ENCODE results near the gene TRPV2.

Gene TRPV2, protein sequence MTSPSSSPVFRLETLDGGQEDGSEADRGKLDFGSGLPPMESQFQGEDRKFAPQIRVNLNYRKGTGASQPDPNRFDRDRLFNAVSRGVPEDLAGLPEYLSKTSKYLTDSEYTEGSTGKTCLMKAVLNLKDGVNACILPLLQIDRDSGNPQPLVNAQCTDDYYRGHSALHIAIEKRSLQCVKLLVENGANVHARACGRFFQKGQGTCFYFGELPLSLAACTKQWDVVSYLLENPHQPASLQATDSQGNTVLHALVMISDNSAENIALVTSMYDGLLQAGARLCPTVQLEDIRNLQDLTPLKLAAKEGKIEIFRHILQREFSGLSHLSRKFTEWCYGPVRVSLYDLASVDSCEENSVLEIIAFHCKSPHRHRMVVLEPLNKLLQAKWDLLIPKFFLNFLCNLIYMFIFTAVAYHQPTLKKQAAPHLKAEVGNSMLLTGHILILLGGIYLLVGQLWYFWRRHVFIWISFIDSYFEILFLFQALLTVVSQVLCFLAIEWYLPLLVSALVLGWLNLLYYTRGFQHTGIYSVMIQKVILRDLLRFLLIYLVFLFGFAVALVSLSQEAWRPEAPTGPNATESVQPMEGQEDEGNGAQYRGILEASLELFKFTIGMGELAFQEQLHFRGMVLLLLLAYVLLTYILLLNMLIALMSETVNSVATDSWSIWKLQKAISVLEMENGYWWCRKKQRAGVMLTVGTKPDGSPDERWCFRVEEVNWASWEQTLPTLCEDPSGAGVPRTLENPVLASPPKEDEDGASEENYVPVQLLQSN

DNA sequence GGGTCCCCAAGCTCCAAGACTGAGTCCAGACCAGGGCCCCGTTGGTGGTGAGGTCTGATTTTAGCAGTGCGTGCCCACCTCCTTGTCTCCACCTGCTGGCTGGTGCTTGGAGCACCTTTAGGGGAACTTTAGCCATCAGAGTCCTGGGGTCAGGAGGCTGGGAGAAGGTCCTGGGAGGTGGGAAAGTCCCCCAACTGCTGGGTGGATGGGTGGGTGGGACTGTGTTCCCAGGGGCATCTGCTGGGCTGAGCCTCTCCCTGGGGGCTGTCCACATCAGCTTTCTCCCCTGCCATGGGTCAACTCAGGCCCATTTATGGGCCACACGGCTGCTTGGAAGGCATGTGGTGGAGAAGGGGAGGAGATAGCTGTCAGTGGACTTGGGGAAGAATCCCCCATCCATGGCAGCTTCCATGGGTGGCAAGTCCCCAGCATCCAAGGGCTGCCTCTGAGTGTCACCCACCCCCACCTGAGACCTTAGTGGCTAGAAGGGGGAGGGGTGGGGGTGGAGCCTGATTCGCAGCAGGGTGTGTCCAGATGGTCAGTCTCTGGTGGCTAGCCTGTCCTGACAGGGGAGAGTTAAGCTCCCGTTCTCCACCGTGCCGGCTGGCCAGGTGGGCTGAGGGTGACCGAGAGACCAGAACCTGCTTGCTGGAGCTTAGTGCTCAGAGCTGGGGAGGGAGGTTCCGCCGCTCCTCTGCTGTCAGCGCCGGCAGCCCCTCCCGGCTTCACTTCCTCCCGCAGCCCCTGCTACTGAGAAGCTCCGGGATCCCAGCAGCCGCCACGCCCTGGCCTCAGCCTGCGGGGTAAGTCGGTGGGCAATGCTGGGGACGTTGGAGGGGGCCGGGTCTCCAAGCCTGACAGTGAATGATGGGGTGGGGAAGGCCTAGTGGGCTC is at the start of gene TRPV2:
TSS of gene TRPV2 (plus strand) at position 541 of the 894 bp plus-strand sequence. CDS start 2,098 bp downstream, outside the sequence.
- H3K4me3 ChIP-seq (ENCODE audit: low read length), result no peak within 1 kb of the TSS
- no peaks in the 10 kb centered on the region for H3K27me3 ChIP-seq (ENCODE audit: insufficient read depth, low read length)

DNA sequence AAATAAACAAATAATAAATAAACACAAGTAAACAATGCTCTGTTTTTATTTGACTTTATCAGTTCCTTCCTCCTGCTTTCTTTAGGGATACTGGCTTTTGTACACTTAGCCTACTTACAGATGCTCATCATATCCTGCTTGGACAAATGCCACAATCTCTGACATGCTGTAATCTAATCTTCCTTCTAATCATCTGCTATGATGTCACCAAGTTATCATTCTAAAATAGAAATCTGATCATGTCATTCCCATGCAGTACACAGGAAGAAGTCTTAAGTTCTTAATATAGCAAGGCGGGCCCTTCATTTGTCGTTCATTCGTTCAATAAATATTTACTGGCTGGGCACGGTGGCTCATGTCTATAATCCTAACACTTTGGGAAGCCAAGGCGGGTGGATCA is 43.6 kb upstream of the TRPV2 start:
- Histone ChIP-seq H3K36me3 (ENCODE audit: insufficient read depth, low read length) (no peaks in the 10 kb centered on the region), H3K27me3 (ENCODE audit: insufficient read depth, low read length) (no peaks in the 10 kb centered on the region), H3K9me3 (ENCODE audit: low read length) (no peaks in the 10 kb centered on the region), H3K4me1 (ENCODE audit: insufficient read depth, low read length) (no peaks in the 10 kb centered on the region), H2AFZ (ENCODE audit: low read depth, low read length) (no peak overlapping the region), H3K4me3 (ENCODE audit: low read length) (no peak overlapping the region)

More for the DNA sequence above, at the start of gene TRPV2:
- Histone ChIP-seq H3K9me3 (ENCODE audit: low read length) (no peaks in the 10 kb centered on the region), H2AFZ (ENCODE audit: low read depth, low read length) (no peak within 1 kb of the TSS), H3K36me3 (ENCODE audit: insufficient read depth, low read length) (no peaks in the 10 kb centered on the region), H3K4me1 (ENCODE audit: insufficient read depth, low read length) (no peaks in the 10 kb centered on the region)

DNA sequence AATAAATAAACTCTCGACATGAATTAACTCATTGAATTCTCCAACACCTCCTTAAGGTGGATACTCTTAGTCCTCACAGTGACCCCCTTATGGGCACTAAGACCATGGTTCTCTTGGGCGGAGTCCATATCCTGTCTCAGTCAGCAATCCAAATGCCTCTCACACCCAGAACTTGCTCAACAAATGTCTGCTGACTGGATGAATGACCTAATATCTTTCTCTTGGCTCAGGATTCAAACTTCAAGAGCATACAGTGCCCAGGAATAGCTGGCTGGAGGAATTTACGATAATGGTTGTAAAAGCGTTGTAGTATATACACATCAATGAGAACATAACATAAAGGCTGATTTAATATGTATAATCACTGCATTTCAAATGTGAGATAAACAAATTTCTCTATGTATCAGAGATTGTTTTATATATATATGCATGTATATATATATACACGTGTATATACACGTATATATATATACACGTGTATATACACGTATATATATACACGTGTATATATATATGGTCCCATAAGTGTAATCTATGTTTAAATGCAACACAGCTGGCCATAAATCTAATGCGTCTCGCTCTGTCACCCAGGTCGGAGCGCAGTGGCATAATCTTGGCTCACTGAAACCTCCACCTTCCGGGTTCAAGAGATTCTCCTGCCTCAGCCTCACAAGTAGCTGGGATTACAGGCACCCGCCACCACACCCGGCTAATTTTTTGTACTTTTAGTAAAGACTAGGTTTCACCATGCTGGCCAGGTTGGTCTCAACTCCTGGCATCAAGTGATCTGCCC is 41.0 kb upstream of the TRPV2 start:
- Histone ChIP-seq H3K27me3 (ENCODE audit: insufficient read depth, low read length) (no peaks in the 10 kb centered on the region), H3K4me1 (ENCODE audit: insufficient read depth, low read length) (no peaks in the 10 kb centered on the region), H3K4me3 (ENCODE audit: low read length) (no peak overlapping the region), H3K9me3 (ENCODE audit: low read length) (no peaks in the 10 kb centered on the region), H3K36me3 (ENCODE audit: insufficient read depth, low read length) (no peaks in the 10 kb centered on the region), H2AFZ (ENCODE audit: low read depth, low read length) (no peak overlapping the region)

DNA sequence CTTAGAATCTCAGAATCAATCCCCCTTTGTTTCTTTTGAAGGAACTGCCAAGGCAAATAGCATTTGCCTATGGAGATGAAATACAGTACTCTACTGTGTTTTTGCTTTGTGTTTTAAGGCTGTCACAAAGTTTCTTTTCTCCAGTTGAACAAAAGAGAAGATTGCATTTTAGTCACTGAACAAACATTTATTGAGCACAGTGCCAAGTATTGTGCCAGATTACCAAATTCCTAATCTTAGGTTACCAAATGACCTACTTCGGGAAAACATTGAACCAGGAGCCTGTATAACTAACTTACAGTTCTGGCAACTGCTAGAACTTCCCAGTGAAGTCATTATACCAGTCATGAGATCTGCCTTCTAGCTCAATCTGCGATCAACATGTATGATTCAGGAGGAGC is 37.4 kb upstream of the TRPV2 start:
- no peak overlapping the region for H2AFZ ChIP-seq (ENCODE audit: low read depth, low read length)
- peaks cover 4% of the 10 kb centered on the region for H3K4me1 ChIP-seq (ENCODE audit: insufficient read depth, low read length)
- no peak overlapping the region for H3K4me3 ChIP-seq (ENCODE audit: low read length)
- peaks cover 14% of the 10 kb centered on the region for H3K36me3 ChIP-seq (ENCODE audit: insufficient read depth, low read length)
- no peaks in the 10 kb centered on the region for H3K27me3 ChIP-seq (ENCODE audit: insufficient read depth, low read length)
- peaks cover 9% of the 10 kb centered on the region for H3K9me3 ChIP-seq (ENCODE audit: low read length)

DNA sequence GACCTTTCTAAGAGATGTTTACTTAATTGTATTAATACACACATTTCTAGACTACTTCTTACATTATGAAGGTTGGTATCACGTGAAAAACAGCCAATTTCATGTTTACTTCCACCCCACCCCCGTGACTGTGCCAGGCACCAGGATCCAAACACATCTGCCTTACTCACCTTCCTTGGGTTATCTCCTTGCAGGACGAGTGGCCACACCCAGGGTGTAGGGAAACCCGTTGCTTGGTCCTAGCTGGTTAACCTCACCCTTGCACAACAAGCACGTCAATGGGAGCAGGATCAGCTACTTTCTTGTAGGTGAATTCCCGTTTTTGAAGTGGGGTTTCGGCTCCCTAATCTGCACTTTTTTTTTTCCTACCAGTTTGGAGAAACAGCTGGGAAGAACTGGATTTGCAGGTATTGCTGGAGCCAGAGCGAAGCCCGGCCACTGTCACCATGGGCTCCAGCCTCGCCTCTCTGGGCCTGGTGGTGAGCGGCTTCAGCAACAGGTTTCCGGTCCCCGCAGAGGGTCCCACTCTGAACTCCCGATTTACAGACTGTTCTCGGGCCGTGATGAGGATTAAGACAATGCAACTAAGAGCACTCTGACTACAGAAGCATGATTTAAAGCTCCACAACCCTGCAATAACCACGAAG is 36.6 kb upstream of the TRPV2 start:
- Histone ChIP-seq H3K4me1 (ENCODE audit: insufficient read depth, low read length) (peaks cover 4% of the 10 kb centered on the region), H3K36me3 (ENCODE audit: insufficient read depth, low read length) (peaks cover 20% of the 10 kb centered on the region), H3K4me3 (ENCODE audit: low read length) (no peak overlapping the region), H2AFZ (ENCODE audit: low read depth, low read length) (no peak overlapping the region), H3K9me3 (ENCODE audit: low read length) (peaks cover 14% of the 10 kb centered on the region), H3K27me3 (ENCODE audit: insufficient read depth, low read length) (no peaks in the 10 kb centered on the region)

DNA sequence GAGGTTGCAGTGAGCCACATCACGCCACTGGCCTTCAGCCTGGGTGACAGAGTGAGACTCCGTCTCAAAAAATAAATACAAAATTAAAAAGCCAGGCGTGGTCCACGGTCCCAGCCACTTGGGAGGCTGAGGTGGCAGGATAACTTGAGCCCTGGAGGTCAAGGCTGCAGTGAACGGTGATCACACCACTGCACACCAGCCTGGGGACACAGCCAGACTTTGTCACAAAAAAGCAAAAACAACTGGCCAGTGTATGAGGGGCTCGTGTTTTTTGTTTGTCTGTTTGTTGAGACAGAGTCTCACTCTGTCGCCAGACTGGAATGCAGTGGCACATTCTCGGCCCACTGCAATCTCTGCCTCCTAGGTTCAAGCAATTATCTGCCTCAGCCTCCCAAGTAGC is 35.7 kb upstream of the TRPV2 start:
- Histone ChIP-seq H3K36me3 (ENCODE audit: insufficient read depth, low read length) (peaks cover 20% of the 10 kb centered on the region), H3K27me3 (ENCODE audit: insufficient read depth, low read length) (no peaks in the 10 kb centered on the region), H3K9me3 (ENCODE audit: low read length) (peaks cover 14% of the 10 kb centered on the region), H3K4me1 (ENCODE audit: insufficient read depth, low read length) (peaks cover 4% of the 10 kb centered on the region), H3K4me3 (ENCODE audit: low read length) (no peak overlapping the region), H2AFZ (ENCODE audit: low read depth, low read length) (no peak overlapping the region)

DNA sequence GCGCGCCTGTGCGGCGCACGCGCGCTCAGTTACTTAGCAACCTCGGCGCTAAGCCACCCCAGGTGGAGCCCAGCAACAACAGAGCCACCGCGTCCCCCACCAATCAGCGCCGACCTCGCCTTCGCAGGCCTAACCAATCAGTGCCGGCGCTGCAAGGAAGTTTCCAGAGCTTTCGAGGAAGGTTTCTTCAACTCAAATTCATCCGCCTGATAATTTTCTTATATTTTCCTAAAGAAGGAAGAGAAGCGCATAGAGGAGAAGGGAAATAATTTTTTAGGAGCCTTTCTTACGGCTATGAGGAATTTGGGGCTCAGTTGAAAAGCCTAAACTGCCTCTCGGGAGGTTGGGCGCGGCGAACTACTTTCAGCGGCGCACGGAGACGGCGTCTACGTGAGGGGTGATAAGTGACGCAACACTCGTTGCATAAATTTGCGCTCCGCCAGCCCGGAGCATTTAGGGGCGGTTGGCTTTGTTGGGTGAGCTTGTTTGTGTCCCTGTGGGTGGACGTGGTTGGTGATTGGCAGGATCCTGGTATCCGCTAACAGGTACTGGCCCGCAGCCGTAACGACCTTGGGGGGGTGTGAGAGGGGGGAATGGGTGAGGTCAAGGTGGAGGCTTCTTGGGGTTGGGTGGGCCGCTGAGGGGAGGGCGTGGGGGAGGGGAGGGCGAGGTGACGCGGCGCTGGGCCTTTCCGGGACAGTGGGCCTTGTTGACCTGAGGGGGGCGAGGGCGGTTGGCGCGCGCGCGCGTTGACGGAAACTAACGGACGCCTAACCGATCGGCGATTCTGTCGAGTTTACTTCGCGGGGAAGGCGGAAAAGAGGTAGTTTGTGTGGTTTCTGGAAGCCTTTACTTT is 34.5 kb upstream of the TRPV2 start, which contains the start of gene UBB:
TSS of gene UBB (plus strand) at position 452 of the 856 bp plus-strand sequence. CDS start 817 bp downstream, outside the sequence.
- Histone ChIP-seq H3K4me3 (ENCODE audit: low read length) (peak within 1 kb of the TSS; percentile 82), H3K4me1 (ENCODE audit: insufficient read depth, low read length) (peaks cover 4% of the 10 kb centered on the region), H3K36me3 (ENCODE audit: insufficient read depth, low read length) (peaks cover 20% of the 10 kb centered on the region), H3K9me3 (ENCODE audit: low read length) (peaks cover 14% of the 10 kb centered on the region), H3K27me3 (ENCODE audit: insufficient read depth, low read length) (no peaks in the 10 kb centered on the region), H2AFZ (ENCODE audit: low read depth, low read length) (peak within 1 kb of the TSS; percentile 99)

DNA sequence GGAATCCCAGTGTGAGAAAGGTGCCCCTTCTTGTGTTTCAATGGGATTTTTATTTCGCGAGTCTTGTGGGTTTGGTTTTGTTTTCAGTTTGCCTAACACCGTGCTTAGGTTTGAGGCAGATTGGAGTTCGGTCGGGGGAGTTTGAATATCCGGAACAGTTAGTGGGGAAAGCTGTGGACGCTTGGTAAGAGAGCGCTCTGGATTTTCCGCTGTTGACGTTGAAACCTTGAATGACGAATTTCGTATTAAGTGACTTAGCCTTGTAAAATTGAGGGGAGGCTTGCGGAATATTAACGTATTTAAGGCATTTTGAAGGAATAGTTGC is 33.9 kb upstream of the TRPV2 start:
- Histone ChIP-seq H3K27me3 (ENCODE audit: insufficient read depth, low read length) (no peaks in the 10 kb centered on the region), H3K36me3 (ENCODE audit: insufficient read depth, low read length) (peaks cover 20% of the 10 kb centered on the region), H2AFZ (ENCODE audit: low read depth, low read length) (peak overlapping the region; percentile 99), H3K4me3 (ENCODE audit: low read length) (peak overlapping the region; percentile 82), H3K4me1 (ENCODE audit: insufficient read depth, low read length) (peaks cover 4% of the 10 kb centered on the region), H3K9me3 (ENCODE audit: low read length) (peaks cover 14% of the 10 kb centered on the region)

DNA sequence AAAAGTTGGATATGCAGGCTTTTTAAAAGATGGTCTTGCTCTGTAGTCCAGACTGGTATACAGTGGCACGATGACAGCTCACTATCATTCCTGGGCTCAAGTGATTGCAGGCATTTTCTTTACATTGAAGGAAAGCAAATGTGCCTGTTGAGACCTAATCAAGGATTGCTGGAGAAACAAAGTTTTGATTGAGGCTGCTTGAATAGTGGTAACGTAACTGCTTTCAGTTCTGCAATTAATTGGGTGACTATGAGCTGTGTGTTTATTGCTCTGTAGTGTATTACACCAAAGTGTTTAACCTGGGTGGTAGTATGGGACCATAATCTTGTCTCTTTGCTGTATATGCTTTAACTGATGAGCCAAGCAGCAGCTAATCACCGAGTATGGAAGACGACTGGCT is 32.2 kb upstream of the TRPV2 start:
- H2AFZ ChIP-seq (ENCODE audit: low read depth, low read length), result no peak overlapping the region
- H3K9me3 ChIP-seq (ENCODE audit: low read length), result peaks cover 14% of the 10 kb centered on the region
- H3K27me3 ChIP-seq (ENCODE audit: insufficient read depth, low read length), result no peaks in the 10 kb centered on the region
- H3K36me3 ChIP-seq (ENCODE audit: insufficient read depth, low read length), result peaks cover 20% of the 10 kb centered on the region
- H3K4me1 ChIP-seq (ENCODE audit: insufficient read depth, low read length), result peaks cover 4% of the 10 kb centered on the region
- no peak overlapping the region for H3K4me3 ChIP-seq (ENCODE audit: low read length)

DNA sequence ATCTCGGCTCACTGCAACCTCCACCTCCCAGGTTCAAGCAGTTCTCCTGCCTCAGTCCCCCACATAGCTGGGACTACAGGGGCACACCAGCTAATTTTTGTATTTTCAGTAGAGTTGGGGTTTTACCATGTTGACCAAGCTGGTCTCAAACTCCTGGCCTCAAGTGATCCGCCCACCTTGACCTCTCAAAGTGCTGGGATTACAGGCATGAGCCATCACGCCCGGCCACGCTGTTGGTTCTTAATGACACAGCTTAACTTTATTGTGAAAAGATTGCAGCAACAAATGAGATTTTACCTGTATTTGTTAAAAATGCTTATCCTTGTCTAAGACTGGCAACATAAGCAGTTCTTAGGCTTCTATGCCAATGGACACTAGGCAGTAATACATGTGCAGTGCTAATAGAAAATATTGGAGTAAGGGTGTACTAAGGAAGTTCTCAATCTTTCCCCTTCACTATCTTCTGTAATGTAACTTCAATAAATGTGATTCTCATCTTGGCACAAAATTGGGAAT is 31.5 kb upstream of the TRPV2 start:
- Histone ChIP-seq H3K36me3 (ENCODE audit: insufficient read depth, low read length) (peaks cover 20% of the 10 kb centered on the region), H3K9me3 (ENCODE audit: low read length) (peaks cover 14% of the 10 kb centered on the region), H3K27me3 (ENCODE audit: insufficient read depth, low read length) (no peaks in the 10 kb centered on the region), H2AFZ (ENCODE audit: low read depth, low read length) (no peak overlapping the region), H3K4me3 (ENCODE audit: low read length) (no peak overlapping the region), H3K4me1 (ENCODE audit: insufficient read depth, low read length) (peaks cover 4% of the 10 kb centered on the region)

DNA sequence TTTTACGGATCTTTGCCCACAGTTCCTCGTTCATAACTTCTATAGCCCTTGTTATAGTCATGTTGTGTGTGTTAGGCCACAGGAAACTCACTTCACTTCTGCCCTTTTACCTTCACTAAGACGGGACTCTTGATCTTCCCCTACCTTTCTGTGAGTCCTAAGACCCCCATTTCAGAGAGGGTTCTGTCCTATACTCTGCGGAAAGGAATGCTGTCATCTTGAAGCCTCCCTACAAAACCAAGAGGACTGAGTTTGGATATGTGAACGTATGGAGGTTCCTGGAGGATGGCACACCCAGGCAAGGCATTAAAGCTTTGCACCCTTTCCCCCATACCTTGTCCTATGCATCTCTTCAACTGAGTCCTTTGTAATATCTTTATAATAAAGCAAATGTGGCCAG is 30.8 kb upstream of the TRPV2 start:
- H3K36me3 ChIP-seq (ENCODE audit: insufficient read depth, low read length), result peaks cover 20% of the 10 kb centered on the region
- H3K4me3 ChIP-seq (ENCODE audit: low read length), result no peak overlapping the region
- peaks cover 4% of the 10 kb centered on the region for H3K4me1 ChIP-seq (ENCODE audit: insufficient read depth, low read length)
- H3K9me3 ChIP-seq (ENCODE audit: low read length), result peaks cover 14% of the 10 kb centered on the region
- no peak overlapping the region for H2AFZ ChIP-seq (ENCODE audit: low read depth, low read length)
- H3K27me3 ChIP-seq (ENCODE audit: insufficient read depth, low read length), result no peaks in the 10 kb centered on the region

Measured in neuron (in vitro differentiated cells).